Measurements from ENCODE around the gene NDP. TPM values are rescaled to one million over a fixed set of nuclear protein-coding genes. Genes with fewer than 3 reads are reported as not detected.

NDP gene
- total RNA-seq, 1 experiment from 2014 or later, result not detected

DNA sequence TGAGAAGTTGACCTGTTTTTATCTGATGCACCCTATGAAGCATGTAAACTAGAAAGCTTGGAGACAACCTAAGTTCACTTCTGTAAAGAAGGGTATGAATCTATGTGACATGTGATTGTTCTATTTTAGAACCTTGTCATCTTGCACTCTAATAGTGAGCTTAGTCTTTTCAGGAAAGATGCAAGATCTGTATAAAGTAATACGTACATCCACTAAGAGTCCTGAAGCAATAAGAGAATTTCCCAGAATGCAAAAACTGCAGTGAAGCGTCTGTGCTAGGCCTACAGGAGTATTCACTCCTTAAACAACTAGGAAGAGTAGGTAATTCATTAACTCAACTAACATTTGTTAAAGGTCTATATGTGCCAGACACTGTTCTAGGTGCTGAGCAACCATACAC lies 23.3 kb upstream of the NDP start:
- Histone ChIP-seq H3K9me3 (ENCODE audit: control insufficient read depth in 1 of 2, insufficient read depth in 1 of 2, low read depth in 1 of 2, low read length in 2 of 2) (no peaks in the 10 kb centered on the region), H3K9me2 (ENCODE audit: insufficient read depth) (no peaks in the 10 kb centered on the region), H3K4me1 (ENCODE audit: control insufficient read depth in 1 of 2, insufficient read depth in 2 of 2, low read length in 2 of 2) (no peaks in the 10 kb centered on the region), H3K4me2 (ENCODE audit: low read length) (no peak overlapping the region), H3K9ac (ENCODE audit: low read length) (no peak overlapping the region), H3K27me3 (ENCODE audit: insufficient read depth, low read length) (no peaks in the 10 kb centered on the region), H3K36me3 (ENCODE audit: control insufficient read depth in 1 of 2, insufficient read depth in 2 of 2, low read length in 2 of 2) (no peaks in the 10 kb centered on the region), H4K20me1 (ENCODE audit: insufficient read depth) (no peaks in the 10 kb centered on the region), H3K4me3 (replicated peaks in 1 of 2; ENCODE audit: low read depth in 1 of 2, low read length in 2 of 2) (no peak overlapping the region), H3K79me2 (ENCODE audit: insufficient read depth, low read length) (no peaks in the 10 kb centered on the region), H3K27ac (ENCODE audit: low read depth, low read length) (no peak overlapping the region), H2AFZ (ENCODE audit: low read depth, low read length, poor library complexity, severe bottlenecking) (no peak overlapping the region)
- TF ChIP-seq CBX3 (IDR thresholded peaks at IDR 0.05; ENCODE audit: low read depth) (no peak), ELF1 (IDR thresholded peaks at IDR 0.05; ENCODE audit: borderline replicate concordance, low read depth) (no peak)
- TF ChIP-seq, protein P1, sequence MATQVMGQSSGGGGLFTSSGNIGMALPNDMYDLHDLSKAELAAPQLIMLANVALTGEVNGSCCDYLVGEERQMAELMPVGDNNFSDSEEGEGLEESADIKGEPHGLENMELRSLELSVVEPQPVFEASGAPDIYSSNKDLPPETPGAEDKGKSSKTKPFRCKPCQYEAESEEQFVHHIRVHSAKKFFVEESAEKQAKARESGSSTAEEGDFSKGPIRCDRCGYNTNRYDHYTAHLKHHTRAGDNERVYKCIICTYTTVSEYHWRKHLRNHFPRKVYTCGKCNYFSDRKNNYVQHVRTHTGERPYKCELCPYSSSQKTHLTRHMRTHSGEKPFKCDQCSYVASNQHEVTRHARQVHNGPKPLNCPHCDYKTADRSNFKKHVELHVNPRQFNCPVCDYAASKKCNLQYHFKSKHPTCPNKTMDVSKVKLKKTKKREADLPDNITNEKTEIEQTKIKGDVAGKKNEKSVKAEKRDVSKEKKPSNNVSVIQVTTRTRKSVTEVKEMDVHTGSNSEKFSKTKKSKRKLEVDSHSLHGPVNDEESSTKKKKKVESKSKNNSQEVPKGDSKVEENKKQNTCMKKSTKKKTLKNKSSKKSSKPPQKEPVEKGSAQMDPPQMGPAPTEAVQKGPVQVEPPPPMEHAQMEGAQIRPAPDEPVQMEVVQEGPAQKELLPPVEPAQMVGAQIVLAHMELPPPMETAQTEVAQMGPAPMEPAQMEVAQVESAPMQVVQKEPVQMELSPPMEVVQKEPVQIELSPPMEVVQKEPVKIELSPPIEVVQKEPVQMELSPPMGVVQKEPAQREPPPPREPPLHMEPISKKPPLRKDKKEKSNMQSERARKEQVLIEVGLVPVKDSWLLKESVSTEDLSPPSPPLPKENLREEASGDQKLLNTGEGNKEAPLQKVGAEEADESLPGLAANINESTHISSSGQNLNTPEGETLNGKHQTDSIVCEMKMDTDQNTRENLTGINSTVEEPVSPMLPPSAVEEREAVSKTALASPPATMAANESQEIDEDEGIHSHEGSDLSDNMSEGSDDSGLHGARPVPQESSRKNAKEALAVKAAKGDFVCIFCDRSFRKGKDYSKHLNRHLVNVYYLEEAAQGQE (IDR thresholded peaks at IDR 0.05; ENCODE audit: low read depth), result no peak
- ChIA-PET CTCF (no interaction called here), RAD21 (ENCODE audit: low non-redundant PET in 1 of 2, low total read pairs in 2 of 2, uncharacterized antibody in 2 of 2, unreplicated experiment in 2 of 2) (no interaction called here), POLR2A (no interaction called here)
- BruUV-seq (replicated peaks), result no TSS peak
- DNase-seq (ENCODE audit: low read depth, low spot score) (no peak), ATAC-seq (no peak)
- intact Hi-C loops (cut with micrococcal nuclease), result no loop called here

DNA sequence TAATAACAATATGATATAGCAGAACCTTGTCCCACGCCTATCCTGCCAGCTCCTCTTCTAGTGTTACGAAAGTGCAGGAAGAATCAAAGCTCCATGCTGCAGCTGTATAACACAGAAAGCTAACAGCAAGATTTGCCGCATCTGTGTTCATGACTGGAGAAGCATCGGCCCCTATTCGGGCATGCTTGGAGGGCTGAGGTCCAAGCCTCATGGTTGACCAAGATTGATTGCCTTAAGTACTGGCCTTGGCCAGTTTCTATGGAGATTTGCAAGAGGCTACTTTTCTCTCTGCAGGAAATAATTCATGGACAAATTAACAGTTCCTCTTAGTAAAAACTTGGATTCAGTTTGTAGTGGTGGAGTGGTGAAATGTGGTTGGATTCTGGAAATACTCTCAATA lies 12.9 kb upstream of the NDP start:
- no peaks in the 10 kb centered on the region for H4K20me1 ChIP-seq (ENCODE audit: insufficient read depth)
- ChIA-PET CTCF (no interaction called here), RAD21 (ENCODE audit: low non-redundant PET in 1 of 2, low total read pairs in 2 of 2, uncharacterized antibody in 2 of 2, unreplicated experiment in 2 of 2) (no interaction called here), POLR2A (no interaction called here)
- H3K9me3 ChIP-seq (ENCODE audit: control insufficient read depth in 1 of 2, insufficient read depth in 1 of 2, low read depth in 1 of 2, low read length in 2 of 2), result no peaks in the 10 kb centered on the region
- no peak overlapping the region for H3K9ac ChIP-seq (ENCODE audit: low read length)
- TF ChIP-seq FOSL1 (IDR thresholded peaks at IDR 0.05; ENCODE audit: low read depth) (no peak), ZNF274 (IDR thresholded peaks at IDR 0.05; ENCODE audit: low read depth, low read length) (no peak), EGR1 (IDR thresholded peaks at IDR 0.05; ENCODE audit: low read depth) (no peak), SIN3A (IDR thresholded peaks at IDR 0.05; ENCODE audit: low read depth) (no peak), CBX3 (IDR thresholded peaks at IDR 0.05; ENCODE audit: low read depth) (no peak)
- H3K36me3 ChIP-seq (ENCODE audit: control insufficient read depth in 1 of 2, insufficient read depth in 2 of 2, low read length in 2 of 2), result no peaks in the 10 kb centered on the region
- H3K79me2 ChIP-seq (ENCODE audit: insufficient read depth, low read length), result no peaks in the 10 kb centered on the region
- H3K27ac ChIP-seq (ENCODE audit: low read depth, low read length), result no peak overlapping the region
- H3K4me3 ChIP-seq (replicated peaks in 1 of 2; ENCODE audit: low read depth in 1 of 2, low read length in 2 of 2), result no peak overlapping the region
- no peak overlapping the region for H3K4me2 ChIP-seq (ENCODE audit: low read length)
- no TSS peak for BruUV-seq (replicated peaks)
- H3K4me1 ChIP-seq (ENCODE audit: control insufficient read depth in 1 of 2, insufficient read depth in 2 of 2, low read length in 2 of 2), result no peaks in the 10 kb centered on the region
- H3K27me3 ChIP-seq (ENCODE audit: insufficient read depth, low read length), result no peaks in the 10 kb centered on the region
- DNase-seq (ENCODE audit: low read depth, low spot score) (no peak), ATAC-seq (no peak)
- intact Hi-C loops (cut with micrococcal nuclease), result no loop called here
- no peaks in the 10 kb centered on the region for H3K9me2 ChIP-seq (ENCODE audit: insufficient read depth)
- H2AFZ ChIP-seq (ENCODE audit: low read depth, low read length, poor library complexity, severe bottlenecking), result no peak overlapping the region

Measured in HCT116 (cell line).